ENCODE measurements around the gene TMEM255B.

DNA sequence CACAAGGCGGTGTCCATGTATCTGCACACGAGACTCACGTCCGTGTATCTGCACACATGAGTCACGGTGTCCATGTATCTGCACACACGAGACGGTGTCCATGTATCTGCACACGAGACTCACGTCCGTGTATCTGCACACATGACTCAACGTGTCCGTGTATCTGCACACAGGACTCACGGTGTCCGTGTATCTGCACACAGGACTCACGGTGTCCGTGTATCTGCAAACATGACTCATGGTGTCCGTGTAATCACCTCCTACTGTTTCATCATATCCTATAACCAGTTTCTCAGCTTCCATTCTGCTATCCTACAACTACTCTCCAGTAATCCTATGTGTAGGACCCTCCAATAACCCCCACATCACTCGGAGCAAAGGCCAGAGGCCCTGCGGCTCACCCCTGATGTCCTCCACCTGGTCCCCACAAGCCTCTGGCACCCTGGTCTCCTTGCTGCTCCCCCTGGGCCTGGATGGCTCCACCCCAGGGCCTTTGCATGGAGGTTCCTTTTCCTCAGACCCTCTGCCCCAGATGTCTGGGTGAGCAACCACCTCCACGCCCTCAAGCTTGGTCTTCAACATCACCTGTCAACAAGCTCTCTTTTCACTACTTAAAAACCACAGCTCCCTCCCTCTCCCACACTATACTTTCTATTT, 2.5 kb upstream of the TMEM255B start:
- TF ChIP-seq, protein P1, sequence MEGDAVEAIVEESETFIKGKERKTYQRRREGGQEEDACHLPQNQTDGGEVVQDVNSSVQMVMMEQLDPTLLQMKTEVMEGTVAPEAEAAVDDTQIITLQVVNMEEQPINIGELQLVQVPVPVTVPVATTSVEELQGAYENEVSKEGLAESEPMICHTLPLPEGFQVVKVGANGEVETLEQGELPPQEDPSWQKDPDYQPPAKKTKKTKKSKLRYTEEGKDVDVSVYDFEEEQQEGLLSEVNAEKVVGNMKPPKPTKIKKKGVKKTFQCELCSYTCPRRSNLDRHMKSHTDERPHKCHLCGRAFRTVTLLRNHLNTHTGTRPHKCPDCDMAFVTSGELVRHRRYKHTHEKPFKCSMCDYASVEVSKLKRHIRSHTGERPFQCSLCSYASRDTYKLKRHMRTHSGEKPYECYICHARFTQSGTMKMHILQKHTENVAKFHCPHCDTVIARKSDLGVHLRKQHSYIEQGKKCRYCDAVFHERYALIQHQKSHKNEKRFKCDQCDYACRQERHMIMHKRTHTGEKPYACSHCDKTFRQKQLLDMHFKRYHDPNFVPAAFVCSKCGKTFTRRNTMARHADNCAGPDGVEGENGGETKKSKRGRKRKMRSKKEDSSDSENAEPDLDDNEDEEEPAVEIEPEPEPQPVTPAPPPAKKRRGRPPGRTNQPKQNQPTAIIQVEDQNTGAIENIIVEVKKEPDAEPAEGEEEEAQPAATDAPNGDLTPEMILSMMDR (conservative IDR thresholded peaks at IDR 0.05; ENCODE audit: low read length): no peak
- TF ChIP-seq EZH2phosphoT487 (IDR thresholded peaks at IDR 0.05; ENCODE audit: borderline replicate concordance): no peak
